Eye (tissue), 1 donor: Measurements from ENCODE around the gene PAOX.
A peak's percentile ranks its signal among the peaks of the same experiment; 100 is the strongest.

Experiments used
- DNase-seq: peaks from one replicate; pipeline ENCODE4 v3.0.0-alpha.2; 2015

Gene PAOX

DNA sequence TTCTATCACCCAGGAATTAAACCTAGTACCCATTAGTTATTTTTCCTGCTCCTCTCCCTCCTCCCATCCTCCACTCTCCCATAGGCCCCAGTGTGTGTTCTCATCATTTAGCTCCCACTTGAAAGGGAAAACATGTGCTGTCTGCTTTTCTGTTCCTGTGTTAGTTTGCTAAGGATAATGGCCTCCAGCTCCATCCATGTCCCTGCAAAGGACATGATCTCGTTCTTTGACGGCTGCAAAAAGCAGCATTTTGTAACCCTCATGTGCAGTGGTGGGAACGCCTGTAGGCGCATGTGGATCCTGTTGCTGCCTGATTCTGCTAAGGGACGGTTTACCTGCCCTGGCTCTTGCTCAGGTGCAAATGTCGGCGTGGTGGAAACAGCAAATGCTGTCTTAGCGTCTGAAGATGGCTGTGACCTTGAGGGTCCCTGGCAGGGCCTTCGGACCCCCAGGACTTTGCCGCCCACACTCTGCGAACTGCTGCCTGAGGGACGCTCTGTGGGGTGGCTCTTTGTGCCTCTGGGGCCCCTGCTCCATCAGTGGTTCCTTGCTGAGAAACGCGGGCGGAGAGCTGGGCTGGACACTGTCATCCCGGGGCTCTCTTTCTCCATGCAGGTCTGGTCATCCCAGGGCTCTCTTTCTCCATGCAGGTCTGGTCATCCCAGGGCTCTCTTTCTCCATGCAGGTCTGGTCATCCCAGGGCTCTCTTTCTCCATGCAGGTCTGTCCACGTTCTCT, 9.3 kb downstream of the PAOX start:
- DNase-seq, result no peak

DNA sequence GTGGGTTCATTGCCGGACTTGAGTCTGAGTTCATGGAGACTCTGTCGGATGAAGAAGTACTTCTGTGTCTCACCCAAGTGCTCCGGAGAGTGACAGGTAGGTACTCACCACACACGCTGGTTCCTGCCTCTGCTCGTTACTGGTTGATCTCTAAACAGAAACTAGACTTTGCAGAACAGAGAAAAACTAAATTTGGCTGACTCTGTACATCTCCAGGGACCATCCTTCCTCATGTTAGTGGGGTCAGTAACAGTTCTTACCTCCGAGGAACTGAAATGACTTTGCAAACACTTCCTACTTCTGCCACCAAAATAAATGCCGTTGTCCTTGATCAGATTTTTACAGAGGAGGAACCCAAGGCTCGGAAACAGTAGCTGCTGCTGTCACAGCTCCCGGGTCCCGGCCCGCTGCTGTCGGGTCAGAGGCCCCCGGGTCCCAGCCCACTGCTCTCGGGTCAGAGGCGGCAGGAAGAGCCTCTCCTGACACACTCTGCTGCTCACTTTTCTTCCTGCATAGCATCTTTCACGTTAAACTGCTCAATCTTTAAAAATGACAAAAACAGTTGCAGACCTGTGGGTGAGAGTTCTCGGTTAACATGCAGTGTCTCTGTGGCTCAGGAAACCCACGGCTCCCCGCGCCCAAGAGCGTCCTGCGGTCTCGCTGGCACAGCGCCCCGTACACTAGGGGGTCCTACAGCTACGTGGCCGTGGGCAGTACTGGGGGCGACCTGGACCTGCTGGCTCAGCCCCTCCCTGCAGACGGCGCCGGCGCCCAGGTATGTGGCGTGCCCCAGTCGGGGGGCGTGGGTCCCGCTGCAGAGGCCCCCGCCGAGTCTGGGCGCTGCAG, 10.1 kb downstream of the PAOX start:
- DNase-seq, result no peak

DNA sequence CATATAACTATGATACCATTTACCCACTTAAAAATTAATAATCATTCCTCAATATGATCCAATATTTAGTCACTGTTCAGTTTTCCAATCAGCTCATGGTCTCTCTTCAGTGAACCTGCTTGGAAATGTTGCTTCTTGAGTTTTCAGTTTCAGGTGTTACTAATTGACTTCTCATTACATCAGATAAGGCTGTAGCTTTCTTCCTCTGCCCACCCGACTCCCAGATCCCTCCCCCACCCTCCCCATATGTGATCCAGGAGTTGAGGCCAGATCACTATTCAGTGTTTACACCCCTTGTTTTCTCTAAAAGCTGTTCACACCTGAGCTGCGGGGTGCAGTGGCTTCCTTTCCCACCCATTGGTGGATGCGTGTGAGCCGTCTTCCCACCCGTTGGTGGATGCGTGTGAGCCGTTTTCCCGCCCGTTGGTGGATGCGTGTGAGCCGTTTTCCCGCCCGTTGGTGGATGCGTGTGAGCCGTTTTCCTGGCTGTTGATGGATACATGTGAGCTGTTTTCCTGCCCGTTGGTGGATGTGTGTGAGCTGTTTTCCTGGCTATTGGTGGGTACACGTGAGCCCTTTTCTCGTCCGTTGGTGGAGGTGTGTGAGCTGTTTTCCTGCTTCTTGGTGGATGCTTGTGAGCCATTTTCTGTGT, 11.7 kb downstream of the PAOX start:
- no peak for DNase-seq

DNA sequence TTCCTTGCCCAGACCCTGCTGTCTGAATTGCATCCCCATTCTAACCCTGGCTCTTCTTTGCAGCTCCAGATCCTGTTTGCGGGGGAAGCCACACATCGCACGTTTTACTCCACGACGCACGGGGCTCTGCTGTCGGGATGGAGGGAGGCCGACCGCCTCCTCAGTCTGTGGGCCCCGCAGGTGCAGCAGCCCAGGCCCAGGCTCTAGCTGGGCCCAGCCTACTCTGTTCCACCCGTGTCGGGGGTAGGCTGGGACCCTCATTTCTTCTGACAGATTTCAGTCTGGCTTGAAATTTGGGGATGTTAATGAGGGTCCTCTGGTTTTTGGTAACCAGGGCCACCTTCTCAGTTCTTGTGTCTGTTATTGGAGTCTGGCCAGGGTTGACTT, 12.2 kb downstream of the PAOX start:
- no peak for DNase-seq

DNA sequence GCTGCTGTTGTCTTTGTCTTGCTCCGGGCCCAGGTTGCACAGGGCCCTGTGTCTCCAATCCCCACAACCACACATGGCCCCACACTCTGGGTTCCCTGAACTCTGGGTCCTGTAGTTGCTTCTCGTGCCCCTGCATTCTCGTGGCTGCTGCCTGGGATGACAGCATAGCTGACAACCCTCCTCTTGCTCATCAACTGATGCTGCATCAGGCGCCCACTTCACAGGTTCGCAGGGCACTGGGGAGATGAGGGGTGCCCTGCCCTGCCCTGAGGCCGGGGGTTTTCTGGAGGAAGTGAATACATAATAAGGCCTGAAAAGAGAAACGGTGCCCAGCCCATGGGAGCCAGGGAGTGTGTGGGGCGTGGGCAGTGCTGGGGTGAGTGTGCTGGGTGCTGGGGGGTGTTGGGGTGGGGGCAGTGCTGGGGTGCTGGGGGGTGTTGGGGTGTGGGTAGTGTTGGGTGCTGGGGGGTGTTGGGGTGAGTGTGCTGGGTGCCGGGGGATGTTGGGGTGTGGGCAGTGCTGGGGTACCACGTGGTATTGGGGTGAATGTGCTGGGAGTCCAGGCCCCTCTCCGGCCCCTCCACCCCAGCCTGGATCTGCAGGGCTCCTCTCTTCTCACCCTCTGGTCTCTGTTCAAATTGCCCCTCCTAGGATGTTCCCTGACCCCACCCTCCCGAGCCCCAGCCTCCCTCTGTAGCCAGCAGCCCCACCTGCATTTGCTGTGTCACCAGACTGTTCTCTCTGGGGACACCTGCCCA, 12.9 kb downstream of the PAOX start:
- no peak for DNase-seq

DNA sequence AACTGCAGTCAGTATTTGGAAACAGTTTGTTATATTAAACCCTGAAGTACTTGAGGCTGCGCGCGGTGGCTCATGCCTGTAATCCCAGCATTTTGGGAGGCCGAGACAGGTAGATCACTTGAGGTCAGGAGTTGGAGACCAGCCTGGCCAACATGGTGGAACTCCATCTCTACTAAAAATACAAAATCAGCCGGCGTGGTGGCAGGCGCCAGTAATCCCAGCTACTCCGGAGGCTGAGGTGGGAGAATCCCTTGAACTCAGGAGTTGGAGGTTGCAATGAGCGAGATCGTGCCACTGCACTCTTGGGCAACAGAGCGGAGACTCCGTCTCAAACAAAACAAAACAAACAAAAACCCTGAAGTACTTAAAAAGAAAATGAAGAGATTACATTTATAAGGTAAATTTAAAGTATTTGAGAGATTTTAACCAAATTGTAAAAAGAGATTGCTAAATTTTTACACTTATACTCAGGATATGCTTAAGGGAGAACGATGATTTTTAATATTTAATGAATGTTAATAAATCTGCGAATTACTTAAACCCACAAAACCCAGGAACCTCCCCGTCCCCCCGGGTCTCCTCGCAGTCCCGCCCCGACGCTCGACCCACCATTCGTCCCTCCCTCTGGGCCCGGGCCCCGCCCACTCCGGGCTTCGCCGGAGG, 14.5 kb downstream of the PAOX start:
- DNase-seq, result no peak

DNA sequence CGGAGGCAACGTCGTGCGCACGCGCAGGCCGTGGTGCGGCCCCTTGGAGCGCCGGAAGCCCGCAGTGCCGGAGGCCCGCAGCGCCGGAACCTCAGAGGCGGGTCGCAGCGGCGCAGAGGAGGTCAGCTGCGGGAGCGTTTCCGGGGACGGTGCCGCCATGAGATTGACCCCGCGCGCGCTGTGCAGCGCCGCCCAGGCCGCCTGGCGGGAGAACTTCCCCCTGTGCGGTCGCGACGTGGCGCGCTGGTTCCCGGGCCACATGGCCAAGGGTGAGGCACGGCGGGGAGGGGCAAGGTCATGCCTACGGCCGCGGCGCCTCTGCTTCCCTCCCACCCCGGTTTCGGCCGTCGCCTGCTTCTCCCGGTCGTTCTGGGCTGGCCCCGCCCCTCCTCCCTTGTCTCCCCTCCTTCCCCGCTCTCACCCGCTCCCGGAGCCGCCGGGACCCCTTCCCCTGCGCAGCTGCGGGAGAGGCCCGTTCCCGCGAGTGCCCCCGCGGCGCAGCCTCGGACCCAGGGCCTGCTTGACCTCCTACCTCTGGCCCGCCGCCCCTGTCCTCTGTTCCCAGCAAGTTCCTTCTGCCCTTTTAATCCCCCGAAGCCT, 15.1 kb downstream of the PAOX start, which contains the start of gene MTG1:
Gene MTG1 (plus strand): TSS at position 94 of the 600 bp plus-strand sequence. CDS start 64 bp downstream, at position 158.
- peak; percentile 98 for DNase-seq

DNA sequence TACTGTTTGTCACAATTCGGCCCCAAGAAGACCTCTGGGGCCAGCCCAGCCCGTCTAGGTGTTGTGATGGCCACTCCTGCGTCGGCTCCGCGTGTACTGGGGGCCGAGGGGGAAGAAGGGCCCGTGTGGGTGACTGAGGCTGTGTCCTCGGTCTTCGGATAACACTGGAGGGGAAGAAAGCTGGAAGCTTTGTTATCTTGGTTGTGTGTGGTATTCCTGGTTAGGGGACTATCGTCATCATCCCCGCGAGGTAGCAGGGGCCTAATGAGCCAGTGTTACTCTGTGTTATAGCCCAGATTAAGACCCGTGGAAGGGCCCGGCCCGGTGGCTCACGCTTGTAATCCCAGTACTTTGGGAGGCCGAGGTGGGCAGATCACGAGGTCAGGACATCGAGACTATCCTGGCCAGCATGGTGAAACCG, 15.7 kb downstream of the PAOX start:
- no peak for DNase-seq

DNA sequence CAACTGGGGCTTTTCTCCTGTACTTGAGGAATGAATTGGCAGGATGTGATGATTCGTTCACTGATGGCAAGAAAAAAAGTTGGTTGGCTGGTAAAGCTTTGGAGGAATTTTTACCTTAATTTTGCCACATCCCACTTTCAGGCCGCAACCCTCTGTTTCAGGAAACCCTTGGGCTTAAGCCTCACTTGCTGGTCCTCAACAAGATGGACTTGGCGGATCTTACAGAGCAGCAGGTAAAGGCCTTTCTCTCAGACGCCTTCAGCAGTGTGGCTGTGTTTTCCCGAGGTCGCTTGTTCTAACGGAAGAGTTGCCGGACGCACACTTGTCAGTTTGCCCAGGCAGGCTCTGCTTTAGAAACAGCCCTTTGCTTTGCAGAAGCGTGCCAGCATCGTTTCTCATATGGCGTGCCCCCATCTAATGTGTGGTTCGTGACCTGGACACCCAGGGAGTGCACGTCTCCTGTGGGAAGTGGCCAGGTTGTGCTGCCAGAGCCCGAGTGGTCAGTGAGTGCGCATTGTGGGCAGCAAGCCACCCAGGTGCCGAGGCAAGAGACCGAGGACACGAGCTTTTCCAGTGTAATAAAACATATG, 17.1 kb downstream of the PAOX start:
- no peak for DNase-seq

DNA sequence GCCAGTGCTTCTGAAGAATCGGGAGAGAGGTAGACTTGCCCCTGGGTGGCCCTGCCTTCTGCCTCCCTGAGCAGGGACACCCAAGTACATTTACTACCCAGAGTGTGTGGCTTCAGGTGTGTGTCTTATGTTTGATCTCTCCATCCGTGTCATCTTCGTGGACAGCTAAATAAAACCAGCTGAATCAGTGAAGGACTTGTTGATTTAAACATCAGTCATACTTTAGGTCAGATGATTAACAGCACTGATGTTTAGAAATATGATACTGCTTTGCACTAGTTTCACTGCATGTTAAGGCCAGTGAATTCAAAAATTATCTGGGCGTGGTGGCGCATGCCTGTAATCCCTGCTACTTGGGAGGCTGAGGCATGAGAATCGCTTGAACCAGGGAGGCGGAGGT, 18.9 kb downstream of the PAOX start:
- DNase-seq, result no peak

DNA sequence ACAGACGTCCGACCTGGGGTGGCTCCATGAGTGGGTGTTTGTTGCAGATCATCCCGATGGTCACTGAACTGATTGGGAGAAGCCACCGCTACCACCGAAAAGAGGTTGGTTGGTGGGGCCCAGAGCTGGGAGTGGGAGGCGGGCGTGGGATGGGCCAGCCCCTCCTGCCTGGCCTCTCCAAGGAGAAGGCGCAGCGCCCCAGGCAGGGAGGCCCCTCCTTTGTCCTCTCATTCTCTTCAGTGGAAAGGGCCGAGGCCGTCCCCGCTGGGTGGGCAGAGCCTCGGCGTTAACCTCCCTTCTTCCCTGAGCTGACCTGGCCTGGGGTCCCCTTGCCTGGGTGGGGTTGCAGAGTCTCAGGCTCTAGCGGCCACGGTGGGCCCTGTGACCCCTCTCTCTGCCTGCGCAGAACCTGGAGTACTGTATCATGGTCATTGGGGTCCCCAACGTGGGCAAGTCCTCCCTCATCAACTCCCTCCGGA, 20.1 kb downstream of the PAOX start:
- no peak for DNase-seq

DNA sequence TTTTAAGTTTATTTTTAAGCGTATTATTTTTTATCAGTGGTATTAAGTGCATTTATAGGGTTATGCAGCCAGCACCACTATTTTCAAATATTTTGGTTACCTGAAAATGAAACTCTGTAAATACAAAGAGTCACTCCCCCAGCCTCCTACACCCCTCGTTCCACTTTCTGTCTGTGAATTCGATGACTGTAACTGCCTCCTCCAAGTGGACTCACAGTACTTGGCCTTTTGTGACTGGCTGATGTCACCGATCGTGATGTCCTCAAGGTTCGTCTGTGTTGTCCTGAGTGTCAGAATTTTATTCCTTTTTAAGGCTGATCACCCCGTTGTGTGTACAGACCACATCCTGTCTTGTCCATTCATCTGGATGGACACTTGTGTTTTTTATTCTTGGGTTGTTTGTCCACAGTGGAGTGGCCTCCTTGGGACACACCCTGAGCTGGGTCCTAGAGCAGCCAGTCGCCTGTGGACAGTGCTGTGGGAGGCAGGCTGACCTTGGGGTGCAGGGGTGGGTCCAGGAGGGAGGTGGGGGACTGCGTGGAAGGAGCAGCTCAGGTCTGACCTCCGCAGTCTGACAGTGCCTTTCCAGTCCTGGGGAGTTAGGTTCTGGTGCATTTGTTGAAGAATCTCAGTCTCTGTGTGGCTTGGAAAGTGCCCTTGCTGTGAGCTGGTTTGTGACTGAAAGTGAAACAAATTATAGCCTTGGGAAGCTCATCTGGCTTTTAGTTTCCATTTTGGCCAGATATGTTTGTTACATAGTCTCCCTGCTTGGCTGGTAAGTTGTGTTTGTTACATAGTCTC, 21.8 kb downstream of the PAOX start:
- no peak for DNase-seq

DNA sequence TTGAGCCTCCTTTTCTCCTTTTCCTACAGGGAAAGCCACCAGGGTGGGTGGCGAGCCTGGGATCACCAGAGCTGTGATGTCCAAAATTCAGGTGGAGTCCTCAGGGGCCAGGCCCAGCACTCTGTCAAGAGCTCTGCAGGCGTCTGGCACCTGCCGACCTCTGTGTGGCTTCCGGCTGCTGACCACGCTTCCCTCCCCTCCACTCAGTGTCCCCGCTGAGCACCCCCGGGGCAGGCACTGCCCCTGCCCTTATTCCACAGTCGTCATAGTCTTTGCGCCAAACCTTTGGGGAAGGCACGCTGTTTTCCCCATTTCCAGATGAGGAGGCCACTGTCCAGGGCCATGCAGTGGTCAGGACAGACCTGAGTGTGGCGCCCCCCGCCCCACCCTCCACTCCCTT, 22.4 kb downstream of the PAOX start:
- DNase-seq, result no peak

DNA sequence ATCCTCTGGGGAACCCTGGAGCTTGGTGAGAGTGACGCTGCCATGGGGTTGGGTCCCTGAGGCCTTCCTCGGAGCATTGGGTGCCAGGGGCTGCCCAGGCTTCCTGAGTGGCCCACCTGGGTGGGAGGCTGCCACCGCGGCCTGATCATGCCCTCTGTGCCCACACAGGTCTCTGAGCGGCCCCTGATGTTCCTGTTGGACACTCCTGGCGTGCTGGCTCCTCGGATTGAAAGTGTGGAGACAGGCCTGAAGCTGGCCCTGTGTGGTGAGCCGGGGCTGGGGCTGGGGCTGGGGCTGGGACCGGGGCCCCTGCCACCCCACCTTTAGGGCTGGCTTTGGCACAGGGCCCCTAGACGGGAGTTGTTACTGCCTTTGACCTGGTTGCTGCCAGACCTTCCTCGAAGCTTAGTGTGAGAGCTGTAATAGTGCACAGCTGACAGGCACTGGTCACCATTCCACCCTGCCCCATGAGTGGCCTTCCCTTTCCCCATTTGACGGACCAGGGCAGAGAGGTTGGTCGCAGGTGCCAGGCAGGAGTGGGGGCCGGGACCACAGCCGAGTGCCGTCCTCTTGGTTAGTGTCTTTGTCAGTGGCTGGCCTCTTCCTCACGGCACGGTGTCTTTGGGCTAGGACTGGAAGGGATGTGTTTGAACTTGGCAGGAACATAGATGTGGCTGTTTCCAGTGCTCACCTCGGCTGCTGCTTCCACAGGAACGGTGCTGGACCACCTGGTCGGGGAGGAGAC, 23.1 kb downstream of the PAOX start:
- no peak for DNase-seq

DNA sequence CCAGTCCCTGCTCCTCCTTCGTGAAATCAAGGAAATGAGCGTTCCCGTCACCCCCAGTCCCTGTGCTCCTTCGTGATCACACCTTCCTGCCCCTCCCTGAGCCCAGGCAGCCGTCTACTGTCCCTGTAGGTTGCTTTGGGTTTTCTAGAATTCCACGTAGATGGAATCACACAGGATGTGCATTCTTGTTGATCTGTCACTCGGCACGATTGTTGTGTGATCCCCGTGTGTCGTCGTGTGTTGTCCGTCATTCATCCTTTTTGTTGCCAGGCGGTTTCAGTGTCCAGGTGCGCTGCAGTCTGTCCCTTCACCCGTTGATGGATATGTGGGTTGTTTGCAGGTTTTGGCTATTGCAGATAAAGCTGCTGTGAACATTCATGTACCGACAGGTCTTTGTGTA, 24.3 kb downstream of the PAOX start:
- DNase-seq, result no peak

DNA sequence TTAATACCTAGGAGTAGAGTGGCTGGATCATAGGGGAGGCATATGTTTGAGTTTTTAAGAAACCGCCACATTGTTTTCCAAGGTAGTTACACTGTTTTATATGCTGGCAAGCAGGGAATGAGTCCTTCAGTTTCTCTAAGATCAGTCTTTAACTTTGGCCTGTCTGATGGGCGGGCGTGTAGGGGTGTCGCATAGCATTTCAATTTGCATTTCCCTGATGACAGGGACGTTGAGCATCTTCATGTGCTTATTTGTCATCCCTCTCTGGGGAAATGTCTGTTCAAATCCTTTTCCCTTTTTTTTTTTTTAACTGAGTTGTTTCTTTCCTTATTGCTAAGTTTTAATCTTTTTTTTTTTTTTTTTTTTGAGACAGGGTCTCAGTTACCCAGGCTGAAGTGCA, 24.7 kb downstream of the PAOX start:
- DNase-seq, result no peak

DNA sequence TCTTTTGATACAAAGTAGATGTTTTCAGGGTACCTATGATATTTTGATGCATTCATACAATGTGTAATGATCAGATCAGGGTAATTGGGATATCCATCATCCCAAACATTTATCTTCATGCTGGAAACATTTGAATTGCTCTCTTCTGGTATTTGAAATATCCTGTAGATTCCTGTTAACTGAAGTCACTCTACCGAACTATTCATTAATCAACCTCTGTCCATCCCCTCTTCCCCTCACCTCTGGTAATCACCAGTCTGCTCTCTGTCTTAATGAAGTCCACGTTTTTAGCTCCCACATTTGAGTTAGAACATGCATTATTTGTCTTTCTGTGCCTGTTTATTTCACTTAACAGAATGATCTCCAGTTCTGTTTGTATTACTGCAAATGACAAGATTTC, 26.2 kb downstream of the PAOX start:
- DNase-seq, result no peak

DNA sequence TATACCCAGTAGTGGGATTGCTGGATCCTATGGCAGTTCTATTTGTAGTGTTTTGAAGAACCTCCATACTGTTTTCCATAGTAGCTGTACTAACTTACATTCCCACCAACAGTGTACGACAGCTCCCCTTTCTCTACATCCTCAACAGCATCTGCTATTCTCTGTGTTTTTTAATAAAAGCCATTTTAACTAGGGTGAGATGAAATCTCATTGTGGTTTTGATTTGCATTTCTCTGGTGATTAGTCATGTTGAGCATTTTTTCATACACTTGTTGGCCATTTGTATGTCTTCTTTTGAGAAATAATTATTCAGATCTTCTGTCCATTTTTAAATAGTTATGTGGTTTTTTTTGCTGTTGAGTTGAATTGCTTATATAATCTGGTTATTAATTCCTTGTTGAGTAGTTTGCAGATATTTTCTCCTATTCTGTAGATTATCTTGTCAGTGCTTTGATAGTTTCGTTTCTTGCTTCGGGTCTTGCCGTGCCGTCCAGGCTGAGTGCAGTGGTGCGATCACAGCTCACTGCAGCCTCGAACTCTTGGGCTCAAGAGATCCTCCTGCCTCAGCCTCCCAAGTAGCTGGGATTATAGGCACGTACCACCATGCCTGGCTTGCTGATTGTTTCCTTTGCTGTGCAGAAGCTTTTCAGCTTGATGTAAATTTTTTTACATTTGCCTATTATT, 26.9 kb downstream of the PAOX start:
- DNase-seq, result no peak
